ENCODE data around the gene YWHAH.

Gene YWHAH

GRCh38 chr22:31923747-31924146 is 20.6 kb upstream of the YWHAH start:
- no peak for DNase-seq

GRCh38 chr22:31925056-31925455 is 19.3 kb upstream of the YWHAH start:
- no peak for DNase-seq

DNA sequence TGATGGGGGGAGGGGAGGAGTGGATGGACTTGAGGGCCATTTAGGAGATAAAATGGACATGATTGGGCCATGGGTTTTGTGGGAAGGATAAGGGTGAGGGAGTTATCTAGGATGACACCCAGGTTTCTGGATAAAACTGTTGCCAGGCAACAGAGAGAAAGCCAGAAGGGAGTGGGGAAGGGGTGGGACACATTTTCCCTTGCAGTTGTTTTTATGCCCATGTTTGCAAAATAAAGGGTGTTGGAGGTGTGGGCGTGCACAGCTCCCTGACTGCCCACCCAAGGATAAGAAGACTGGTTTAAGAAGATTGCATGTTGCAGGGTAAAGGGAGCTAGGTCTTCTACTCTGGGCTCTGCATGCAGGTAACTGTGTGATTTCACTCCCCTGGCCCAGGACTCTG is 18.3 kb upstream of the YWHAH start:
- DNase-seq = no peak

GRCh38 chr22:31926969-31927368 is 17.4 kb upstream of the YWHAH start:
- no peak for DNase-seq

DNA sequence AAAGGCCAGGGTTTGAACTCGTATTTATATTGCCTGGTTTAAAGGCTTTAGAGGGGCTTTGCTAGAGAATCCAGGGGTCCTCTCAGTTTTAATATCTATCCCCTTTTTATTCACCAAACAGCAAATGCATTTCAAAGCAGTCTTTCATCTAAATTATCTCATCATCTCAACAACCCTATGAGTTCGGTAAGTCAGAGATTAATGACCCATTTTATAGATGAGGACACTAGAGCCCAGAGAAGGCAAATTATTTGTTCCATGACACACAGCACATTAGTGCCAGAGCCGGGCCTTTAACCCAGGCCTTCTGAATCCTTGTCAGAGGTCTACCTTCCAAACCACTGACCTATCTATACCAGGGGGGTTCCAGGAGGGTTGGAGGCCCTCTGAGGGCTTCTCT is 16.8 kb upstream of the YWHAH start:
- no peak for DNase-seq

DNA sequence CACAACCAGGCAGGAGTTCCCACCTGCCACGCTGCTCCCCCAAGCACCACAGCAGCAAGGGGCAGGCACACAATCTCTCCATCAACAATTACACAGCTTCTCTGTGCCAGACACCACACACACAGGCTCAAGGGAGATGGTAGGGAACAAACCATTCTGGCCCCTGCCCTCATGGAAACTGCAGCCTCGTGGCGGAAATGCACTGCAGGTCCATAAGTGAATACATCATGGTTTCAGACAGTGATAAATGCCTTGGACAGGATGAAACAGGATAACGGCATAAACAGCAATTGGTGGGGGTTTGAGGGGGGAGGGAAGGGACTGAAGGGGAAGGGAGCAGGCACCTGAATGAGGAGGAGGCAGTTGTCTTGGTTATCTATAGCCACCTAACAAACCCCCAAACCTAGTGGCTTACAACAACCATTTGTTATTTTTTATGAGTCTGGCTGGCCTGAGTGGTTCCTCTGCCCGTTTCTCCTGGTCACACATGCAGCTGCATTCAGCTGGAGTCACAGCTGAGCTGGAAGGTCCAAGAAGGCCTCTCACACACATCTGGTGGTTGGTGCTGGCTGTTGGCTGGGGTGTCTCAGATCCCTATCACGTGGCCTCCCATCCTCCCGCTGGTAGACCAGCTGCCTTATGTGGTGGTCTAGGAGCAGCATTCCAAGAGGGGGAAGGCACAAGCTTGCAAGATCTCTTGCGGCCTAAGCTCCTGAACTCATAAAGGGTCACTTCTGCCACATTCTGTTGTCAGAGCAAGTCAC is 15.0 kb upstream of the YWHAH start:
- DNase-seq = no peak

DNA sequence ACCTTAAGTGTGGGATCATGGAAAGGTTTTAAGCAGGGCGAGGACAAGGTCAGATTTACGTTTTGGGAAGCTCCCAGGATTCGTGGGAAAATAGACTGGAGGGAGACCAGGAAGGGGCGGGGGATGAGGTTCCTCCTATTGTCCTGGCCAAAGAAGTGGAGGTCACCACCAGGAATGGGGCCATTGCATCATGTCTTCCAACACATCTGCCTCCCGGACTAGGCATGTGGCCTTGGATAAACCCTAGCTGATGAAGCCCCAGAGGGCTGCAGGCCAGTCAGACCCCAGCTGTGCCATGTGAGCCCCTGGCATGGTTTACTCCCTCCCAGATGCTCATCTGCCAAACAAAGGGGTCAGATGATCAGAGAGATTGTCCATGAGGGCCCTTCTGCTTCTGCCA is 11.5 kb upstream of the YWHAH start:
- DNase-seq = no peak

- no peak for DNase-seq
These were observed 10.9 kb upstream of the YWHAH start for GRCh38 chr22:31933406-31933805.

GRCh38 chr22:31933816-31934482 is 10.4 kb upstream of the YWHAH start:
- DNase-seq = no peak

DNA sequence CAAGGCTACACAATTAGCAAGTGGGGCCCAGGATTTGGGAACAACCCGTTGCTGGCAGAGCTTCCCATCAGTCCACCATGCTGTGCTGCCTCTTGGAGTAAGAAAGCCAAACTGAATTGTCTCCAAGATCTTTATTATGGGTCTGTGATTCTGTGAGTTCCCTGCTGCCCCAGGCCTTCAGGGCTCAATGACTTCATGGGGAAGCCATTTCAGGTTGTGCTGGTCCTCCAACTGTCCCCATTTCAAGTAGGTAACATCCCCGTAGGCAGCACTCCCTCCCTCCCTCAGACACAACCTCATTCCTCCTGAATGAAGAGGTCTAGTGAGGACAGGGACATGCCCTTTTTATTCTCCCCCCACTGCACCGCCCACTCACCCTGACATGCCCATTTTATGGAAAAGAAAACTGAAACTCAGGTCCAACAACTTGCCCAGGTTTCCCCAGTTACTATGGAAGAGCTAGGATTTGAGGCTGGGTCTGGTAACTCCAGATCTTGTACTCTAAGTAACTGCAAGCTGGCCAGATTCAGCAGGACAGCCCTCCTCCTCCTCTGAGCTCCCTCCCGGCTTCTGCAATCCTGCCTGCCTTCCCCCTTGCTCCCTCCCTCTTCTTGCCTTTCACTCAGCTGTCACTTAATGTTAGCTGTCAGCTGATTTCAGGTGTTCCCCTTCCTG is 8.2 kb upstream of the YWHAH start:
- DNase-seq = no peak

DNA sequence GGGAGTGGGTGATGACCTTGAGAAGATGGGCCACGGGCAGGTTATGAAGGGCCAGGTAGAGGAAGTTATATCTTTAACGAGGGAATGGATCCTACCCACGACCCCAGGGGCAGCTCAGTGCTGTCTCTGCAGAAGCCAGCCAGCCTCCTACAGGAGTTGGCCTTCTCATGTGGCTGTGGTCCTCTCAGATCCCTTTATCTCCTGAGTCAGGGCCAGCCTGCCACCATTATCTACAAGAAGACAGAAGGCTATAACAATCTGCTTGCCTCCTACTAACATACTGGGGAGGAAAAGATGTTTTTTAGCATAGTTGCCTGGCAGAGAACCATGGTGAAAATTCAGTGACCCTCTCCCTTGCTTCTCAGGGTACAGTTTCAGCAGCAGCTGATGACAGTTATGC is 7.0 kb upstream of the YWHAH start:
- no peak for DNase-seq

GRCh38 chr22:31938296-31938695 is 6.0 kb upstream of the YWHAH start:
- no peak for DNase-seq

GRCh38 chr22:31940506-31940905 is 3.8 kb upstream of the YWHAH start:
- no peak for DNase-seq

DNA sequence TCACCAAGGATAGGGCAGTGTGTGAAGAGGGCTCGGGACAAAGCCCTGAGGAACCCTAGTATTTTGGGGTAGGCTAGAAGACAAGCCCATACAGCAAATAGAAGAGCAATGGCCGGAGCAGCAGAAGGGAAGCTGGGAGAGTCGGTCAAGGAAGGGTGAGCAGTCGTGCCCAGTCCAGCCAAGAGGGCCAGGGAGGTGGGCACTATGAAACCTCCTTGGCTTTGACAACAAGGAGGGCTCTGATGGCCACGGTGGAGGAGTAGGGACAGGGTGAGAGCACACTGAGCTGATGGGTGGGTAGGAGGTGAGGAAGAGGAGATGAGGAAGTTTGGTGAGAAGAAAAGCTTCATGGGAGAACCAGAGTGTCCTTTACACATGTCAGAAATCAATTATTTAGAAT is 2.2 kb upstream of the YWHAH start:
- no peak for DNase-seq

GRCh38 chr22:31943206-31943977 is 943 bp upstream of the YWHAH start:
- DNase-seq = no peak

DNA sequence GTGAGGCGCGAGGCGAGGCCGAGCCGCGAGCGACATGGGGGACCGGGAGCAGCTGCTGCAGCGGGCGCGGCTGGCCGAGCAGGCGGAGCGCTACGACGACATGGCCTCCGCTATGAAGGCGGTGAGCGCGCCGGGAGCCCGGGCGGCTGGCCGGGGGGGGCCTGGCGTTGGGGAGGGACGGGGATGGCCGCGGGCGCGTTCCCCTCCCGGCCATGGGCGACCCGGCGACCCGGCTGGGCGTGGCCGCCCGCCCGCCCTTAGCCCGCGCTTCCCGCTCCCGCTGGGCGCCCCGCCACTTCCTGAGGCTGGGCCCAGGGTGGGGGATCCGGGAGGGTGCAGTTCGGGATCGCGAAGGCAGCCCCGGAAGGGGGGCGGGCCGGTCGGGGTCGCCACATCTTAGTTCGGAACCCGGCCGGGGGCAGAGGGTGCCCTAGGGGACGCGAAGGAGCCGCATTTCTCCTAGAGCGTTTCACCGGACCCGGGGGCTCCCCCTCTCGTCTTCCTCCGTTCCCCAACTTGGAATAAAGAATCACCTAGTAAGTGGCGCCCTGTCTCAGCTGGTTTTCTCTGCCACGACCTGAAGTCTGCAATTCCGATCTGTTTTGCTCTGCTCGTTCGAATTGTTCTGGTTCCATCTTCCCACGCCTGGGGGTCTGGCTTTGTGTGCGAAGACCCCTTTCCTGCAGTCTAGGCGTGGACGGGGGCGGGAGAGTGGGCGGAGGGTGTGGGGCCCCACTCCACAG is 536 bp downstream of the YWHAH start:
- no peak for DNase-seq

DNA sequence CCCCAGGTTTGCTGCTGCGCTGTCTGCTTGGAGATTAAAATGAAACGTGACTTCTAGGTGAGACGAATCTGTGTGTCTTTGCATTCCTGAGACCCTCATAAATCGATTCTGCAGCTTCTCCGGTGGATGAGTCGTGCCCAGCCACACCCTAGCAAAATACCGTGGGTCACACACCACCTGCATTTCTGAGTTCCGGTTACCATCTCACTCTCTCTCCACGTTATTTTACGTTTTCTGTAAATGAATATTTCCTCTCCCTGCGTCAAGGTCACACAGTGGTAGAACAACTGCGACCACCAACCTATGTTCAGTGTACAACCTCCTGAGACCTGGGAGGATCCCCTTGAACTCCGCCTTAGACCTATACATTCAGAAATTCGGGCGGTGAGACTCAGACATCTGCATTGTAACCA is 1.1 kb downstream of the YWHAH start:
- peak; percentile 8 to 38 for DNase-seq

DNA sequence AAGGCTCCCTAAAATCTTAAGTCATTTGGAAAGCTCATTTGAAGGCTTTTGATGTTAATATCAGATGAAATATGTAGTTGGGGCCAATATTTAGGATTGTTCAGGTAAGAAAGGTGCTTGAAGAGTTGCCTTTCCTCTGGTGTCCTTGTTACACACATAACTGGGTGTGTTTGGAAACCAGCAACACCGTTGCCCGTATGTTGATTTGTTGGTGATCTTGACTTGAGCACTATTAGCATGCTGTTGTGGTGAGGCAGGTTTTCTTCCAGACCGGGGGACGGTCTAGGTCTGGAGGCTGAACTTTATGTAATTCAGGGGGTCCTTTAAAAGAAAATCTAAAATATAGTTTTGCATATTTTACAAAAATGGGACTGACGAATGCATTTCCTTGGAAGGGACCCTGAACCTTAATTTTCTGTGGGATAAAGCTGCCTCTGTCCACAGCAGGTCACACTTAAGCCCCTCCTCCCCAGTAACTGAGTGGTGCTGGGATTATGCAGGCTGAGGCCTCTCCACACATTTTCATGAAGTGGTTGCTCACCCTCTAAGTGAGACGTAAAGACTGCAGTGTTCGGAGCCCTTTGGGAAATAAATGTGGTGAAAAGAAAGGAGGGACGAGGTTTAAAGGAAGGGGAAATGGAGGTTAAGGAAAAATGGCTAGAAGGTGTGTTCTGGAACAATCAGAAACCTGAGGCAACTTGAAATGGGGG is 1.8 kb downstream of the YWHAH start:
- peak in 1 of 2 donors; percentile 26 for DNase-seq

DNA sequence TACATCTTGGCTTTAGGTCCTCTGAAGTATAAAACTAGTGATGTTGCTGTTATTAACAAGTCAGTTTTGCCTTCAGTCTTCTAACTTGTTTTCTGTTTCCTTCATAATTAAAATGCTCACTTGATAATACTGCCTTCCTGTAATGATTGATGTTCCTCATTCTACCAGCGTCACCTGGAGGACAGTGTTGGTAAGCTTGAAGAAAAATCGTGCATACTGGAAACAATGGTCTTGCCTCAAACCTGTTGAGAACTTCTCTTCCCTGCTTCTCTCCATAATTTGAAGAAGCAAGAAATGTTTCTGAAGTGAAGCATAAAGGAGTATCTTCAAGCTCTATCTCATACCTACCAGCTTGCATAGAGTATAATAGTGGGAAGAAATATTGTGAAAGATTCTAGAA is 3.0 kb downstream of the YWHAH start:
- peak; percentile 47 to 76 for DNase-seq

DNA sequence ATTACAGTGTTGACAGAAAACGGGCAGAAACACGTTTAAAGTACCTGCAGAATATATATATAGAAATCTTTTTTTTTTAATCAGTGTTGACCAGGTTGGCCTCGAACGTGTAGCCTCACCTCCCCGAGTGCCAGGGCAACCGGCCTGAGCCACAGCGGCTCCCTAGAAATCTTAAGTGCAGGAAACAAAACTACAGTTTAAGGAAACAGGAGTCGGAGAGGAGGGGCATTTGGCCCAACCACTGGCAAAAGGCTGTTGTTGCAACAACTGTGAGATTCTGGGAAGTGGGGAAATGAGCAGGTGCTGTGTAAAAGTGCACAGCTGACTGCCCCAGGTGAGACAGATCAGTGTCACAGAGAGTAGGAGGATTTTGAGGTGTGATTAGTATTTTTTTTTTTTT is 3.7 kb downstream of the YWHAH start:
- no peak for DNase-seq

DNA sequence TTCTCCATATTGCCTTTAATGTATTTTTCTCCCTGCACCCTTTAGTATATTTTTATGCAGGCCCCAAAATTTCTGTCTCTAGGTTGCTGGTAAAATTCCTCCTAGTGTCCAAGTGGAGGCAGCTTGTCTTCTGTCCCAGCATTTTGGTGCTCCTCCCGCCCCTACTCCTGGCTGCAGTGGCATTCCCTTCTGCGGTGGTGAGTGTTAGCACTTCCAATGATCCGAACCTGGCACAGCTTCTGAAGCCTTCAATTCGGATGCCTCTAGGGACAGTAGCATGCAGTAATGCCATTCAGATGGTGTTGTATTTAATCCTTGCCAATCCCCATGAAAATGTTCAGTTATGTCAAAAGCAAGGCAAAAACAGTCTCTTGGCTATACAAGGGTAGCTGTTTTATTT is 5.9 kb downstream of the YWHAH start:
- no peak for DNase-seq
